ENCODE measurements around the gene LRRC32. TPM values are rescaled to one million over a fixed set of nuclear protein-coding genes. Genes with fewer than 3 reads are reported as not detected.

Gene LRRC32
- total RNA-seq, 4 donors from 2014 or later = 18.7 to 222 (median 68.7) TPM

GRCh38 chr11:76714493-76714892 lies 43.9 kb upstream of the LRRC32 start:
- DNase-seq (ENCODE audit: low spot score) (no peak), ATAC-seq (ENCODE audit: low FRiP score) (no peak)
- no peak for TF ChIP-seq CTCF (IDR thresholded peaks at IDR 0.05)

- no peak for TF ChIP-seq CTCF (IDR thresholded peaks at IDR 0.05)
- DNase-seq (ENCODE audit: low spot score) = no peak
Observed at GRCh38 chr11:76713499-76713898, 43.0 kb upstream of the LRRC32 start.

GRCh38 chr11:76712125-76712524 lies 41.6 kb upstream of the LRRC32 start:
- no peak for ATAC-seq (ENCODE audit: low FRiP score)
- DNase-seq (ENCODE audit: low spot score) = no peak
- no peak for TF ChIP-seq CTCF (IDR thresholded peaks at IDR 0.05)

More at GRCh38 chr11:76713499-76713898, 43.0 kb upstream of the LRRC32 start:
- ATAC-seq (ENCODE audit: low FRiP score) = no peak

- ATAC-seq (ENCODE audit: low FRiP score) (no peak), DNase-seq (ENCODE audit: low spot score) (no peak)
- TF ChIP-seq CTCF (IDR thresholded peaks at IDR 0.05) = no peak
Observed at GRCh38 chr11:76709756-76710155, 39.2 kb upstream of the LRRC32 start.

- no peak for TF ChIP-seq CTCF (IDR thresholded peaks at IDR 0.05)
- no peak for DNase-seq (ENCODE audit: low spot score)
Observed at GRCh38 chr11:76708972-76709660, 38.6 kb upstream of the LRRC32 start.

GRCh38 chr11:76707293-76707825 lies 36.8 kb upstream of the LRRC32 start:
- TF ChIP-seq CTCF (IDR thresholded peaks at IDR 0.05) = no peak
- DNase-seq (ENCODE audit: low spot score) = no peak
- no peak for ATAC-seq (ENCODE audit: low FRiP score)

More at GRCh38 chr11:76708972-76709660, 38.6 kb upstream of the LRRC32 start:
- ATAC-seq (ENCODE audit: low FRiP score) = no peak

GRCh38 chr11:76706667-76707066 lies 36.1 kb upstream of the LRRC32 start:
- no peak for ATAC-seq (ENCODE audit: low FRiP score)
- DNase-seq (ENCODE audit: low spot score) = no peak
- TF ChIP-seq CTCF (IDR thresholded peaks at IDR 0.05) = no peak
